ENCODE measurements around the gene TRIM8.

- no peak for TF ChIP-seq EZH2 (IDR thresholded peaks at IDR 0.05; ENCODE audit: low read length, unreplicated experiment)
- no peak for TF ChIP-seq CTCF (conservative IDR thresholded peaks at IDR 0.05; ENCODE audit: low read depth, low read length)
These were observed 33.2 kb downstream of the TRIM8 start for GRCh38 chr10:102677331-102678067.

Measured in PC-3 (cell line).